Measurements from ENCODE around the gene UBA7. TPM values are rescaled to one million over a fixed set of nuclear protein-coding genes. Genes with fewer than 3 reads are reported as not detected.

Gene UBA7
- polyA plus RNA-seq, 1 of the 3 experiments (the other 2 are of a cell fraction): 22.6 TPM

- no peak for TF ChIP-seq ZBTB33 (IDR thresholded peaks at IDR 0.05; ENCODE audit: borderline replicate concordance, low read depth)
Observed at GRCh38 chr3:49788056-49788455, 25.7 kb downstream of the UBA7 start (continued).

GRCh38 chr3:49787536-49787935 is 26.2 kb downstream of the UBA7 start:
- H3K4me2 ChIP-seq: no peak overlapping the region
- POLR2A ChIA-PET: no interaction called here
- no peak for DNase-seq
- peaks cover 38% of the 10 kb centered on the region for H3K79me2 ChIP-seq (ENCODE audit: insufficient read depth)
- H3K9me3 ChIP-seq: no peaks in the 10 kb centered on the region
- H3K27me3 ChIP-seq (ENCODE audit: insufficient read depth): no peaks in the 10 kb centered on the region
- H2AFZ ChIP-seq (ENCODE audit: low read depth): peak overlapping the region; percentile 91; the same call in 1 of the 2 replicates
- peaks cover 5 to 6% of the 10 kb centered on the region in 2 experiments; a peak in 1 of 4 replicates for H3K4me1 ChIP-seq (ENCODE audit: control insufficient read depth in 1 of 2, insufficient read depth in 2 of 2, low read depth in 1 of 2, low read length in 1 of 2)
- no peaks in the 10 kb centered on the region for H3F3A ChIP-seq (replicated peaks; ENCODE audit: insufficient read depth)
- H3K9me2 ChIP-seq: no peaks in the 10 kb centered on the region
- H3K36me3 ChIP-seq (replicated peaks in 1 of 2; ENCODE audit: control insufficient read depth in 1 of 2, insufficient read depth in 2 of 2, low read length in 1 of 2): peaks cover 0 to 16% of the 10 kb centered on the region in 2 experiments
- H3K9ac ChIP-seq: no peak overlapping the region
- no peak overlapping the region; a peak in 1 of 4 replicates for H3K4me3 ChIP-seq (ENCODE audit: low read depth in 2 of 2, low read length in 1 of 2)
- CTCF ChIA-PET: interaction anchor here (0.7 to 3.3 kb wide), 2 partner anchors 15 to 52 kb away, joined by 3 to 23 read pairs; partner anchors contain the start of gene INKA1
- 89% methylated on average over 5 of the region's 5 CpGs for WGBS (ENCODE audit: low lambda C conversion rate)
- H3K27ac ChIP-seq (ENCODE audit: low read depth in 2 of 2, low read length in 1 of 2): no peak overlapping the region
- TF ChIP-seq MXI1 (IDR thresholded peaks at IDR 0.05; ENCODE audit: low read depth, low read length) (no peak), SMC3 (IDR thresholded peaks at IDR 0.05; ENCODE audit: low read depth, low read length) (no peak), PBX3 (IDR thresholded peaks at IDR 0.05) (no peak), SIN3A (IDR thresholded peaks at IDR 0.05; ENCODE audit: borderline replicate concordance, low read depth, low read length) (no peak), TCF12 (IDR thresholded peaks at IDR 0.05) (no peak), FOSL2 (IDR thresholded peaks at IDR 0.05; ENCODE audit: borderline replicate concordance, low read depth) (no peak)
- H4K20me1 ChIP-seq (ENCODE audit: insufficient read depth): no peaks in the 10 kb centered on the region

GRCh38 chr3:49787182-49787464 is 26.6 kb downstream of the UBA7 start:
- peak overlapping the region; percentile 72 for H3K4me2 ChIP-seq
- H3K79me2 ChIP-seq (ENCODE audit: insufficient read depth): peaks cover 42% of the 10 kb centered on the region
- peaks cover 5 to 6% of the 10 kb centered on the region in 2 experiments; a peak in 1 of 4 replicates for H3K4me1 ChIP-seq (ENCODE audit: control insufficient read depth in 1 of 2, insufficient read depth in 2 of 2, low read depth in 1 of 2, low read length in 1 of 2)
- TF ChIP-seq RXRA (IDR thresholded peaks at IDR 0.05; ENCODE audit: borderline replicate concordance, low read depth): no peak
- no peak for TF ChIP-seq REST (IDR thresholded peaks at IDR 0.05; ENCODE audit: low read depth, low read length)
- TF ChIP-seq MXI1 (IDR thresholded peaks at IDR 0.05; ENCODE audit: low read depth, low read length): no peak
- no peak for TF ChIP-seq JUND (IDR thresholded peaks at IDR 0.05)
- TF ChIP-seq NFIC (IDR thresholded peaks at IDR 0.05; ENCODE audit: borderline replicate concordance): no peak
- TF ChIP-seq RFX5 (IDR thresholded peaks at IDR 0.05; ENCODE audit: low read length): no peak
- no peak for TF ChIP-seq CHD2 (IDR thresholded peaks at IDR 0.05; ENCODE audit: low read length, partially characterized antibody)
- TF ChIP-seq ZBTB33 (IDR thresholded peaks at IDR 0.05; ENCODE audit: borderline replicate concordance, low read depth): no peak
- no peak for TF ChIP-seq FOXM1 (IDR thresholded peaks at IDR 0.05; ENCODE audit: low read depth)
- no peak for TF ChIP-seq YY1 (IDR thresholded peaks at IDR 0.05; ENCODE audit: low read depth)
- TF ChIP-seq TCF12 (IDR thresholded peaks at IDR 0.05): no peak
- TF ChIP-seq POLR2AphosphoS5 (IDR thresholded peaks at IDR 0.05; ENCODE audit: low read depth, low read length): no peak
- H3K27ac ChIP-seq (ENCODE audit: low read depth in 2 of 2, low read length in 1 of 2): peak overlapping the region; percentile 58 to 85; a peak in 2 of 4 replicates
- H3K9ac ChIP-seq: peak overlapping the region; percentile 65; the same call in 1 of the 2 replicates
- H3K9me2 ChIP-seq: no peaks in the 10 kb centered on the region
- WGBS (ENCODE audit: low lambda C conversion rate): 77% methylated on average over 3 of the region's 3 CpGs
- no peaks in the 10 kb centered on the region for H3K9me3 ChIP-seq
- H3K27me3 ChIP-seq (ENCODE audit: insufficient read depth): no peaks in the 10 kb centered on the region
- POLR2A ChIA-PET: no interaction called here
- H3F3A ChIP-seq (replicated peaks; ENCODE audit: insufficient read depth): no peaks in the 10 kb centered on the region
- H3K36me3 ChIP-seq (replicated peaks in 1 of 2; ENCODE audit: control insufficient read depth in 1 of 2, insufficient read depth in 2 of 2, low read length in 1 of 2): peaks cover 0 to 17% of the 10 kb centered on the region in 2 experiments
- H4K20me1 ChIP-seq (ENCODE audit: insufficient read depth): 0 out of 2 replicates have a peak, but pooled peaks cover 4% of the 10 kb centered on the region
- H2AFZ ChIP-seq (ENCODE audit: low read depth): peak overlapping the region; percentile 91
- no peak for DNase-seq
- CTCF ChIA-PET: interaction anchor here (1.2 to 3.3 kb wide), 2 partner anchors 15 to 119 kb away, joined by 4 to 23 read pairs; partner anchors contain the start of gene INKA1
- H3K4me3 ChIP-seq (ENCODE audit: low read depth in 2 of 2, low read length in 1 of 2): peak overlapping the region; percentile 35 to 68; a peak in 2 of 4 replicates

Data from SK-N-SH (cell line).